NCI-H748 (cell line): ENCODE data around the gene ZMIZ1.
A peak's percentile ranks its signal among the peaks of the same experiment; 100 is the strongest.

Experiments used
- DNase-seq: peaks from one replicate; lab custom pipeline; 2025; ENCODE audit not compliant: unreplicated experiment; lab: John Stamatoyannopoulos, UW

The ZMIZ1 gene

GRCh38 chr10:79065091-79065551, 3.6 kb upstream of the ZMIZ1 start:
- no peak for DNase-seq

- no peak for DNase-seq
Measured at GRCh38 chr10:79065853-79066252, 2.9 kb upstream of the ZMIZ1 start.

GRCh38 chr10:79066411-79067240, 2.1 kb upstream of the ZMIZ1 start:
- DNase-seq: peak; percentile 5

DNA sequence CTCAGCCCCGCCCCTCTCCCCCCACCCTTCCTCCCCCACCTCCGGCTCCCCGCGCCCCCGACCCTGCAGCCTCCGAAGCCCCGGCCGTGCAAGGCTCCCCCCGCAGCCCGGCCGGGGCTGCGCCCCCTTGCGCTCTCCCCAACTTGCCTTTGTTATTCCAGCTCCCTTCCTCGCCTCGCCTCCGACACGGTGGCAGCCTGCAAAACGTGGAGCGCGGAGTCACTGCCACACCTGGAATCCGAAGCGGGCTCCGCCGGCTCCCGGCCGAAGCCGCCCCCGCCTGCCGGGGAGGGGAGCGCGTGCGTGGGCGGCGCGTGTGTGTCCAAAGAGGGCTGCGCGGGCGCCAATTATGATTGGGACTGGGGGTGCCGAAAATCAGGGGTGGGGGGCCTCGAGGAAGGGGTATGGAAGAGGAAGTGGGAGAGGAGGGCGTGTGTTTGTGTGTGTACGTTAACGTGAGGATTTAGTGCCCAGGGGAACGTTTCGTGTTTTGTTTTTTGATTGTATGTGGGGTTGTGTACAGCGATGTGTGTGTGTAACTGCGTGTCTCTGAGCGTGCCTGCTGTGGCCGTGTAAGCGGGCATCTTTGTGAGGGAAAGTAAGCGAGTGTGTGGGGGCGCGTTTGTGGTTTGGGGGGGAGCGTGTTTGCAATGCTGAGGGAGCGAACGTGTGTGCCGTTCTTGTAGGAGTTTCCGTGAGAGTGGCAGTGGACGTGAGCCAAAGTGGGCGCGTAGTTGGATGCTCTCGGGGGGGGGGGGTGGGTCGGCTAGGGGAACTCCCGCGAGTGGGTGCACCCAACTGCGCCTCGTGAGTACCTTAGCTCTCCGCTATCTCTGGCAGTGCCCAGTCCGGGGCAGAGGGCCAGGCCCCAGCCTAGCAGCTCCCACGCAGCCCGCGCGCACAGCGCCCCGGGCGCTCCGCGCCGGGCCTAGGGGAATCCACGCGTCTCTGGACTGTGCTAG, 1.2 kb upstream of the ZMIZ1 start:
- peak; percentile 73 for DNase-seq

DNA sequence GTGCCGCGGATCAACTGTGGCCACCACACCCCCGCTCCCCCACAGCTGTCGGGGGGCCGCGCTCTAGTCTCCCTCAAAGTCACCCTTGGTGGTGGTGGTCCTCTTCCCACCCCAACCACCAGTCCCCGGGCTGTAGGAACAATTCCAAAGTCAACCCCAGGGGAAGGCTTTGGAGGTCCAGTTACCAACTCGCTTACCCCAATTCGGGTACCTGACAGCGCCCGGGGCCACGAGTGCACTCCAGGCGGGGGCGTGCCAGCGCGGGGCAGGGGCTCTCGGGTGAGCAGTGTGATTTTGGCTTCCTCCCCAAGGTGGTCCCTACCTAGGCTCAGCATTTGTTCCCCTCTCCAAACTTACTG, 584 bp upstream of the ZMIZ1 start:
- no peak for DNase-seq

- peak; percentile 55 for DNase-seq
Measured at GRCh38 chr10:79069325-79070080, 737 bp downstream of the ZMIZ1 start.

- DNase-seq: peak; percentile 33
Measured at GRCh38 chr10:79070081-79070605, 1.4 kb downstream of the ZMIZ1 start.

- DNase-seq: peak; percentile 55
Measured at GRCh38 chr10:79070606-79071395, 2.0 kb downstream of the ZMIZ1 start.

- no peak for DNase-seq
Measured at GRCh38 chr10:79071396-79071923, 2.7 kb downstream of the ZMIZ1 start.

GRCh38 chr10:79072041-79072441, 3.3 kb downstream of the ZMIZ1 start:
- DNase-seq: no peak

DNA sequence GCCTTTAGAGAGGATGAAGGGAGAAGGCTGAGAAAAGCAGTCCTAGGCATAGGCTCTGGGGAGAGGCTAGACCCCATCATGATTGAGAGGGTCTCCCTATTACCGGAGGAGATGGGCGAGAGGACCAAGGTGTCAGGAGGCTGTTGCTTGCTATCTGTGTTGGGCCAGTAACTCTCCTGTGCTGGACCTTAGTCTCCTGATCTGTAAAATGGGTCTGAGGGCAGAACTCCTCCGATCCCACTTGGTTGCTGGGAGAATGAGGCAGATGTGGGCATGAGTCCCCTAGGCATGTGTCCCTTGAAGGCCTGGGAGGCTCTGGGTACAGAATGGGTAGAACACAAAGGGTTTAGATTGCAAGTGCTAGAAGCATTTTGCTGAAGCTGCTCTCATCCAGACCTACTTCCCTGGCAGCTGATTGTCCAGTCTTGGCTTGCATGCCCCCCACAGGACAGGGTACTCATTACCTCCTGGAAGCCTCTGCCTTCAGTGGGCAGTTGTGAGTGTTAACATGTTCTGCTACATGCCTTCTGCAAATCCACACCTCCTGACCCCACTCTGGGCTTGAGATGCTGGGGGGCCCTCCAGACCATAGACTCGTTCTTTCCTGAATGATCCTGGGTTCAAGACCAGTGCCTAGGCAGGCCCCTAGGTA, 4.4 kb downstream of the ZMIZ1 start:
- DNase-seq: no peak

GRCh38 chr10:79073784-79074432, 5.1 kb downstream of the ZMIZ1 start:
- peak; percentile 44 for DNase-seq

DNA sequence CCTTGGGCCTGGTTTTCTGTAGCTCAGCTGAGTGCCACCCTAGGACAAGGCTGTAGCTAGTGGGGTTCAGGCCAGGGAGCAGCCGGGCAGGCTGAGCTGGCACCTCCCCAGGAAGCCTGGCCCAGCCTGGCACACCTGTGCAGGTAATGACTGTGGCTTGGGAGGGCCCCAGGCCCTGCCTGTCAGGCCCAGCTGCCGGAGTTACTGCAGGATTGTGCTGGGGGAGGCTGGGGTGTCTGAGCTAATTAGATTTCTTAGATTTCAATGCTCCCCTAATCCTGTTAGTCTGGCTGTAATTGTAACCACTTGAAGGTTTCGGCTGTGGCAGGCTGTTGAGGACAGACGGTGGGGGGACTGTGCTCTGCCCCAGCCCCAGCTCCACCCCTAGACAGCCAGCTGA, 6.0 kb downstream of the ZMIZ1 start:
- no peak for DNase-seq

DNA sequence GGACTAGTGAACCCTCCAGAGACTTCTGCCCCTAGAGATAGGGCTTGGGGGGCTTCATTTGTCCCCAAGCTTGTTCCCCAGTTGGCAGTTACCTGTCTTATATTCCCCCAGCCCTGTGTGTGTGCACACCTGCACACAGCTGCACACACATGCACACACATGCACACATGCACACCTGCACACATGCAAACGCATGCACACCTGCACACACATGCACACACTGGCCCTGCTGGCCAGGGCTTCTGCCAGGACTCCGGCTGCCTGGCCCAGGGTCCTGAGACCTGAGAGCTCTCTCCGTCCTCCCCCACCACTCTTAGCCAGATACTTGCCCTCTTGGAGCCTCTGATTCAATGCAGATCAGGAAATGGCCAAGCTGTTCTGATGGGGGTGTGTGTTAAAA, 6.7 kb downstream of the ZMIZ1 start:
- DNase-seq: no peak

- DNase-seq: no peak
Measured at GRCh38 chr10:79077488-79078173, 8.9 kb downstream of the ZMIZ1 start.

- peak; percentile 48 for DNase-seq
Measured at GRCh38 chr10:79078367-79079053, 9.7 kb downstream of the ZMIZ1 start.

DNA sequence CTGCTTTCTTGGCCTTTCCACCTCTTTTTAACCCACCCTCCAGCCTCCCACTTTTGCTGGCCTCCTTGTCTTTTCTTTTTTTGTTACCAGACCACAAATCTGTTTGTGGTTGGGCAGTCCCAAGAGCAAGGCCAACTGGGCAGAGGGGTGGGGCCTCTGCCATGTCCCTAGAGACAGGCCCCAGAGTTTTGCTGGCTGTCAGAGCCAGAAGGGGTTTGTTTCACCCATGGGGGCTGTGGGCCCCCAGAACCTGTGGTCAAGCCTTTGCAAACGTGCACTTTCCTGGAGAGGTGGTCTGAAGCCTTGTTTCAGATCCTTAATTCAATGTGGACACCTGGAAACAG, 10.3 kb downstream of the ZMIZ1 start:
- DNase-seq: no peak
